ENCODE results near the gene RHOV. TPM values are rescaled to one million over a fixed set of nuclear protein-coding genes. Genes with fewer than 3 reads are reported as not detected.

RHOV gene
- total RNA-seq, 6 experiments from 2014 or later: not detected

DNA sequence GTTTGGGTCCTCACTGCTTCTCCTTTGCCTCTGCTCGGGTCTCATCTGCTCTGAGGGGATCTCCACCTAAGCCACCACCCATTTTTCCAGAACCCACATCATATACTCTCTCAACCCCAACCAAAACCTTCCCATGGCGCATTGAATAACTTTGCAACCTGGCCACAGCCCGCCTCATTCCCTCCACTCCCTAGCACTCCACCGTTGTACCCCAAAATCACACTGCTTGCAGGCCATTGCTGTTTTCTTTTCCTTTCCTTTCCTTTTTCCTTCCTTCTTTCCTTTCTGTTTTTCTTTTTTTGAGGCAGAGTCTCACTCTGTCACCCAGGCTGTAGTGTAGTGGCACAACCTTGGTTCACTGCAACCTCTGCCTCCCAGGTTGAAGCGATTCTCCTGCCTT is 17.1 kb upstream of the RHOV start:
- WGBS (ENCODE audit: insufficient coverage, low coverage, low lambda C conversion rate, missing lambda C conversion rate): 81% methylated on average over 5 of the region's 5 CpGs
- TF ChIP-seq POLR2A (IDR thresholded peaks at IDR 0.05) (no peak), CTCF (IDR thresholded peaks at IDR 0.05) (no peak)
- no peak overlapping the region for H3K27ac ChIP-seq
- ATAC-seq (no peak), DNase-seq (no peak)
- peaks cover 0 to 18% (median 6%) of the 10 kb centered on the region in 4 donors for H3K4me1 ChIP-seq
- no peaks in the 10 kb centered on the region for H3K9me3 ChIP-seq
- intact Hi-C loops (cut with DNase I): loop anchor here in 1 of 2 donors (5.0 kb wide), 1 partner anchor 34 kb away; no protein-coding TSS in a partner anchor
- H3K27me3 ChIP-seq: no peaks in the 10 kb centered on the region
- H3K4me3 ChIP-seq: no peak overlapping the region
- H3K36me3 ChIP-seq: peaks cover 0 to 4% (median 0%) of the 10 kb centered on the region in 4 donors

- intact Hi-C loops (cut with DNase I): no loop called here
- H3K4me3 ChIP-seq: no peak overlapping the region
- DNase-seq: no peak
- H3K27ac ChIP-seq: no peak overlapping the region
- H3K4me1 ChIP-seq: peaks cover 0 to 9% (median 0%) of the 10 kb centered on the region in 4 donors
- H3K9me3 ChIP-seq: no peaks in the 10 kb centered on the region
- ATAC-seq: no peak
- H3K36me3 ChIP-seq: no peaks in the 10 kb centered on the region
- no peaks in the 10 kb centered on the region for H3K27me3 ChIP-seq
- TF ChIP-seq CTCF (IDR thresholded peaks at IDR 0.05): no peak
- no peak for TF ChIP-seq POLR2A (IDR thresholded peaks at IDR 0.05)
These were observed 15.1 kb upstream of the RHOV start for GRCh38 chr15:40889112-40889511.

DNA sequence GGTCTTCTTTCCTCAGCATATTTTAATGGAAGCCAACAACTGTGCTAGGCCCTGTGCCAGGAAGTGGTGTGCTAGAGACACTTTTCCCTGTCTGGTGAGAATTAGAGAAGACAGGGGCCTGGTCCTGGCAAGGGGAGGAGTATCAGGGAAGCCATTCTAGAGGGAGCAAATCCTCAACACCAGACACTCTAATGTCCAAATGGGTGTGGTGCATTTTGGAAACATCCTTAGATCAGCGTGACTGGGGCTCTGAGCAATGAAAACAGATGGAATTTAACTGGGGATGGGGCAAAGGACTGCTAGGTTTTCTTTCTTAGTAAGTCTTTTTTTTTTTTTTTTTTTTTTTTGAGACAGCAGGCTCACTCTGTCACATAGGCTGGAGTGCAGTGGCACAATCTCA is 12.6 kb upstream of the RHOV start:
- Histone ChIP-seq H3K4me3 (no peak overlapping the region), H3K27ac (no peak overlapping the region), H3K27me3 (no peaks in the 10 kb centered on the region), H3K36me3 (no peaks in the 10 kb centered on the region), H3K4me1 (no peaks in the 10 kb centered on the region), H3K9me3 (no peaks in the 10 kb centered on the region)
- 80% methylated on average over 1 of the region's 1 CpG for WGBS (ENCODE audit: insufficient coverage, low coverage, low lambda C conversion rate, missing lambda C conversion rate)
- ATAC-seq (no peak), DNase-seq (no peak)
- no peak for TF ChIP-seq POLR2A (IDR thresholded peaks at IDR 0.05)
- no peak for TF ChIP-seq CTCF (IDR thresholded peaks at IDR 0.05)
- intact Hi-C loops (cut with DNase I): no loop called here

- H3K4me1 ChIP-seq: no peaks in the 10 kb centered on the region
- H3K36me3 ChIP-seq: no peaks in the 10 kb centered on the region
- no peaks in the 10 kb centered on the region for H3K27me3 ChIP-seq
- no peak for TF ChIP-seq POLR2A (IDR thresholded peaks at IDR 0.05)
- TF ChIP-seq CTCF (IDR thresholded peaks at IDR 0.05): no peak
- ATAC-seq (no peak), DNase-seq (no peak)
- intact Hi-C loops (cut with DNase I): no loop called here
- 92% methylated on average over 5 of the region's 6 CpGs for WGBS (ENCODE audit: insufficient coverage, low coverage, low lambda C conversion rate, missing lambda C conversion rate)
- no peak overlapping the region for H3K4me3 ChIP-seq
- no peaks in the 10 kb centered on the region for H3K9me3 ChIP-seq
- H3K27ac ChIP-seq: no peak overlapping the region
These were observed 7.3 kb upstream of the RHOV start for GRCh38 chr15:40881351-40881750.

GRCh38 chr15:40879609-40880008 is 5.6 kb upstream of the RHOV start:
- no peak overlapping the region for H3K27ac ChIP-seq
- 90% methylated on average over 3 of the region's 6 CpGs for WGBS (ENCODE audit: insufficient coverage, low coverage, low lambda C conversion rate, missing lambda C conversion rate)
- DNase-seq: no peak
- no peak for TF ChIP-seq CTCF (IDR thresholded peaks at IDR 0.05)
- no peak for TF ChIP-seq POLR2A (IDR thresholded peaks at IDR 0.05)
- no peaks in the 10 kb centered on the region for H3K27me3 ChIP-seq
- ATAC-seq: no peak
- no peak overlapping the region for H3K4me3 ChIP-seq
- H3K4me1 ChIP-seq: no peaks in the 10 kb centered on the region
- H3K36me3 ChIP-seq: no peaks in the 10 kb centered on the region
- intact Hi-C loops (cut with DNase I): no loop called here
- no peaks in the 10 kb centered on the region for H3K9me3 ChIP-seq
